Measurements from ENCODE around the gene SIGLEC11. TPM values are rescaled to one million over a fixed set of nuclear protein-coding genes. Genes with fewer than 3 reads are reported as not detected.

The SIGLEC11 gene
- total and polyA plus RNA-seq, 4 donors = 0.49 to 8.9 (median 3.3) TPM

GRCh38 chr19:49939721-49940481 is 21.1 kb downstream of the SIGLEC11 start:
- H3K27ac ChIP-seq (ENCODE audit: low read depth in 1 of 2, low read length in 2 of 2) = no peak overlapping the region
- no peak overlapping the region for H3K9ac ChIP-seq (ENCODE audit: low read depth in 1 of 2, low read length in 2 of 2)
- 78% methylated on average over 7 of the region's 7 CpGs for WGBS
- no peak overlapping the region for H3K4me3 ChIP-seq (ENCODE audit: low read depth in 1 of 3, low read length in 3 of 3)
- no peaks in the 10 kb centered on the region for H3K9me3 ChIP-seq (ENCODE audit: control insufficient read depth in 4 of 4, low read length in 3 of 4)
- H3K36me3 ChIP-seq (ENCODE audit: control insufficient read depth in 4 of 4, insufficient read depth in 3 of 4, low read depth in 1 of 4, low read length in 3 of 4) = no peaks in the 10 kb centered on the region
- DNase-seq (ENCODE audit: low spot score) = no peak
- H3K4me1 ChIP-seq (ENCODE audit: control insufficient read depth in 4 of 4, insufficient read depth in 4 of 4, low read length in 3 of 4) = peaks cover 0 to 10% (median 5%) of the 10 kb centered on the region in 4 donors
- H3K27me3 ChIP-seq (ENCODE audit: control insufficient read depth in 4 of 4, insufficient read depth in 4 of 4, low read length in 3 of 4) = no peaks in the 10 kb centered on the region
- TF ChIP-seq HNF4A (conservative IDR thresholded peaks at IDR 0.05) (no peak), REST (IDR thresholded peaks at IDR 0.05) (no peak), MAX (IDR thresholded peaks at IDR 0.05) (no peak), FOXA1 (IDR thresholded peaks at IDR 0.05) (no peak), CTCF (IDR thresholded peaks at IDR 0.05; ENCODE audit: low read depth, low read length, missing input control) (no peak), NR2F2 (IDR thresholded peaks at IDR 0.05) (no peak)

GRCh38 chr19:49938662-49939061 is 22.3 kb downstream of the SIGLEC11 start:
- H3K4me1 ChIP-seq (ENCODE audit: control insufficient read depth in 4 of 4, insufficient read depth in 4 of 4, low read length in 3 of 4) = peaks cover 0 to 10% (median 5%) of the 10 kb centered on the region in 4 donors
- no peak for TF ChIP-seq REST (IDR thresholded peaks at IDR 0.05)
- TF ChIP-seq RXRA (IDR thresholded peaks at IDR 0.05) = no peak
- no peak for TF ChIP-seq MAX (IDR thresholded peaks at IDR 0.05)
- TF ChIP-seq FOXA2 (IDR thresholded peaks at IDR 0.05) = no peak
- TF ChIP-seq TAF1 (conservative IDR thresholded peaks at IDR 0.05) = no peak
- no peak for TF ChIP-seq FOXA1 (IDR thresholded peaks at IDR 0.05)
- TF ChIP-seq EGR1 (IDR thresholded peaks at IDR 0.05; ENCODE audit: low read depth in 2 of 2) = no peak
- TF ChIP-seq SP1 (IDR thresholded peaks at IDR 0.05) = no peak
- no peak for TF ChIP-seq YY1 (IDR thresholded peaks at IDR 0.05)
- no peak for TF ChIP-seq CTCF (IDR thresholded peaks at IDR 0.05; ENCODE audit: low read depth, low read length, missing input control)
- no peak for TF ChIP-seq NR2F2 (IDR thresholded peaks at IDR 0.05)
- TF ChIP-seq HNF4G (IDR thresholded peaks at IDR 0.05) = no peak
- no peak for TF ChIP-seq HNF4A (conservative IDR thresholded peaks at IDR 0.05)
- no peak for TF ChIP-seq RAD21 (IDR thresholded peaks at IDR 0.05)
- no peak for TF ChIP-seq GABPA (IDR thresholded peaks at IDR 0.05 in 1 of 2, conservative IDR thresholded peaks at IDR 0.05 in 1 of 2)
- DNase-seq (ENCODE audit: low spot score) = no peak
- WGBS = 74% methylated on average over 4 of the region's 4 CpGs
- H3K27me3 ChIP-seq (ENCODE audit: control insufficient read depth in 4 of 4, insufficient read depth in 4 of 4, low read length in 3 of 4) = no peaks in the 10 kb centered on the region
- no peak overlapping the region for H3K27ac ChIP-seq (ENCODE audit: low read depth in 1 of 2, low read length in 2 of 2)
- no peak overlapping the region for H3K9ac ChIP-seq (ENCODE audit: low read depth in 1 of 2, low read length in 2 of 2)
- H3K36me3 ChIP-seq (ENCODE audit: control insufficient read depth in 4 of 4, insufficient read depth in 3 of 4, low read depth in 1 of 4, low read length in 3 of 4) = no peaks in the 10 kb centered on the region
- H3K4me3 ChIP-seq (ENCODE audit: low read depth in 1 of 3, low read length in 3 of 3) = no peak overlapping the region
- H3K9me3 ChIP-seq (ENCODE audit: control insufficient read depth in 4 of 4, low read length in 3 of 4) = no peaks in the 10 kb centered on the region

Data from liver (tissue), 9 donors.